Head of caudate nucleus (tissue), 42 donors: ENCODE measurements around the gene PRR5.

Source experiments
- DNase-seq, 42 donors: peaks; one replicate each; pipeline versions ENCODE4 v3.0.0 to v3.0.0-alpha.2; 2020 to 2021; ENCODE audit warnings: mixed read lengths in 7 of 42
- intact Hi-C: fragments of 100-400 bp; cut with DNase I; formaldehyde crosslinking; loops from one replicate; pipeline ENCODE4 v1.15.0; 2022

The PRR5 gene

DNA sequence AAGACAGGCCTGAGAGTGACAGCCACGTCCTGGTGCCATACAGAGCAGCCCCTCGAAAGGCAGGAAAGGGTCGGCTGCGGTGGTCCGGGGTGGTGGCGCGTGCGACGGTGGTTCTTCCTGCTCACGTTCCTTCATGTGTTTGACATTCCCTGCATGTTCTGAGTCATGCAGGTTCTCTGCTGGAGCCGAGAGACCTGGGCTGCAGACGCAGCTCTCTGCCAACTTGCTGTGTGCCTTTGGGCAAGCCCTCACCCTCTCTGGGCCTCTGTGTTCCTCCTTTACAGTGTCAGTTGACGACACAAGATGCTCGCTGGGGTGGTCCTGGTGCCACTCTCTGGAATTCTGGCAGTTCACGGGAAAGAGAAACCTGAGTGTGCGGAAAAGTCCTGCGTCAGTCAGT, 62.4 kb downstream of the PRR5 start:
- intact Hi-C loops = no loop called here
- DNase-seq = no peak

DNA sequence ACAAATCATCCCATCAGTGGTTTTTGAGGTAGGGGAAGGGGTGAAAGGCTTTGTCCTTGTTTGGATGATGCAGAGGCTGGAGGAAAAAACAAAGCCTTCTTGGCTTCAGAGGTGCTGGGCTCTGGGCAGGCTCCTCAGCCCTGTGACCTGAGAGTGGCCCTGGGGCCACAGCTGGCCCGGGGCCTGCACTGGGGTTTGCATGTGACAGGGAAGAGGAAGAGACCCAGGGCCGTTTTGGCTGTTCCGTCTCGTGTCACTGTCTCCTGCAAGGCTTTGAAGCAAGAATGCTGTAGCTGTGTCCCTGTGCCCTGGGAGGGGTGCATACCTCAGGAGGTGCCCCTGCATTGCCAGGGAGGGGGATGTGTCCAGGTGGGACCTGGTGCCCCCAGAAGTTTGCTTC, 63.0 kb downstream of the PRR5 start:
- intact Hi-C loops = no loop called here
- DNase-seq = no peak

DNA sequence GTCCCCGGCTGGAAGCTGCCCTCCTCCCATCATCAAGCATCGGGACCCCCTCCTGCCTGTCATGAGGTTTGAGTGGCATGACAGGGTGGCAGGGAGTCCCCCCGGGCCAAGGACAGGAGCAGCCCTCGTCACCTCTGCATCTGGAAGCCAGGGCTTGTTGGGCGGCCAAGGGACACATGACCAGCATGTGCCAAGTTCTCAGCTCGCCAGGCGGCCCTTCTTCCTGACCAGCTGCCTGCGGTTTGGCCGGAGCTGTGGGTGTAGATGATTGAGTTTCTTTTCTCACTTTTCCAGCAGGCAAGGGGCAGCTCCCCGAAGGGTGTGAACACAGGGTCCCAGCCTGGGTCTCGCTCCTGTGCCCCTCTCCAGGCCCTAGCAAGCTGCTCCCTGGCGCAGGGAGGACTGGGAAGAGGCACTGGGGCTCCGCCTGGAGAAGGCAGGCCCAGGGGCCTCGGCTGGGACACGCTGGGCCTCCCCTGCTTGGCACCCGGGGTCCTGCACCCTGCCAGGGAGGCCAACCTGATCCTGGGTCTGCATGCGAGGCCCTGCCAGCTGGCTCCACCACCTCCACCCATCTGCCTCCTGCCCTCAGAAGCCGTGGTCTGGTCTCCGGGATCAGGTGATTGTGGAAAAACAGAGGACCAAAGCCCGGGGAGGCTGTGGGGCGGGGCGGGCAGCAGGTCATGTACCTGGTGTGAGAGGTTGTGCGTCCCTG, 63.7 kb downstream of the PRR5 start:
- DNase-seq = peak in 13 of 42 donors; percentile 5 to 49 (median 17)
- intact Hi-C loops = no loop called here

DNA sequence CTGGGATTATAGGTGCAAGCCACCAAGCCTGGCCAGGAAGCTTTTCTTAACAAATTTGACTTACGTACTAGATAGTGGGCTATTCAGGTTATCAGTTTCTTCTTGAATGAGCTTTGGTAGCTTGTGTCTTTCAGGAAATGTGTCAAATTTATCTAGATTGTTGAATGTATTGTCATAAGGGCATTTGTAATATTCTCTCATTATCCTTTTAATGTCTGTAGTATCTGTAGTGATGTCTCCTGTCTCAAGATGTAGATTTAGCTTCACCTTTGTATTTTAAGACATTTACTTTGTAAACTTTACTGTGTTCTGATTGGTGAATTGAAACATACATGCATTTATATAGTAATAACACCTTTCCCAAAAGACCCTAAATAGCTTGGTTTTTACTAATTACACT, 71.1 kb downstream of the PRR5 start:
- DNase-seq = no peak
- intact Hi-C loops = no loop called here

DNA sequence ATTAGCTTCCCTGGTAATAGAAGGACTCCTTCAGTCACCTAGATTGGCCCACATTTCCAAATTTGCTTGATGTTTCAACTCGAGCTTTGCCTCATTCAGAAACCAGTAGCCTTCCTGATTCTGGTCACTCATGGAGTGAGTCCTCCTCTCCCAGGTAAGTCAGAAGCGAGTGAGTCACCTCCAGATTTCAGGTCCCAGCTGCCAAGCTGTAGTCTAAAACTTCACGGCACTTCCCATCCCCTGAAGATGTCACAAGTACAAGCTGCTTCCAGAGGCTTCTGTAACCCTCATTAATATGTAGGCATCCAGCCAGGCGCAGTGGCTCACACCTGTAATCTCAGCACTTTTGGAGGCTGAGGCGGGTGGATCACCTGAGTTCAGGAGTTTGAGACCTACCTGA, 73.9 kb downstream of the PRR5 start:
- intact Hi-C loops = no loop called here
- no peak for DNase-seq

DNA sequence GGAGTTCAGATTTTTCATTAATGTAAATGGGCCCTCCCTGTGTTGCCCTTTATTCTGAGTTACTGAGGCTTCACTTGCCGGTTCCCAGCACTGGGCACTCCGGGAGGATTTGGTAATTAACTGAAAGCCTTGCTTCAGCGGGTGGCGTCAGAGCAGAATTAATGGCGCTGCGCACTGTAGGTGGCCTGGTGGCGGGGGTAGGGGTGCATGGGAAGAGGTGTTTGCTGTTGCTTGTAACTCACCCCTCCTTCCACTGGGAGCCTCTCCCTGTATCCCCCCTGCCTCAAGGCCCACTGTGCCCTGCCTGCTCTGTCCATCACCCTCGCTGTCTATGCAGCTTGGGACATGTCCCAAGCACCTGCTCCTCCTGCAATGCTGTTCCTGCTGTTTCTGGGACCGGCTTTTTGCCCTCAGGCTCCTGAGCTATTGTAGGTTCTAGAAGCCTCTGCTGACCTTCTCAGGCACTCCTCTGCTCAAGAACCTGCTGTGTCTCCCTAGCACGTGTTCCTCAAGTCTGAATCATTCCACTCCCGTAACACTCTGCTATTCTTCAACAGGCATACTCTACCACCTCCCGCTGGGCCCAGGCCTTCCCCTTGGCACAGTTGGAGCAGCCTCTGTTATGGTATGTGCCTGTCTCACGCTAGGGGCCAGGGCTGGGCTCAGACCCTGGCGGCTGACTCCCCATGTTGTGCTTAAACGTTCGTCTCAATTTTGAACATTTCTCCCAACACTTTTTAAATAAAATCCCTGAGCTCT, 74.8 kb downstream of the PRR5 start:
- DNase-seq = no peak
- intact Hi-C loops = no loop called here

DNA sequence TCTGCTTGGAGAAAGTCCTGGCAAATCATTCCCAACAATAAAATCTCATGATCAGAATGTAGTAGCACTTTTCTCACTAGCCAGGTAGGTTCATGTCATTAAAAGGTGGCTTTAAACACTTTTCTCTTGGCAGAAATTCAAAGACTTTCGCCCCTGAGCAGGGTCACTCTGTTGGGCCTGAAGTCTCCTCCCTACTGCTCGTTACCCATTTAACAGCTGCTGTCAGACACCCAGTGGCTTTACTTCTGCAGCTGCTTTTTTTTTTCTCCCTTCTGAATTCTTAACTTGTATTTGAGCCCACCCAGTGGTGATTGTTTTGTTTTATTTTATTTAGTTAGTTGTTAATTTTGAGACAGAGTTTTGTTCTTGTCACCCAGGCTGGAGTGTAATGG, 75.4 kb downstream of the PRR5 start:
- intact Hi-C loops = no loop called here
- no peak for DNase-seq

DNA sequence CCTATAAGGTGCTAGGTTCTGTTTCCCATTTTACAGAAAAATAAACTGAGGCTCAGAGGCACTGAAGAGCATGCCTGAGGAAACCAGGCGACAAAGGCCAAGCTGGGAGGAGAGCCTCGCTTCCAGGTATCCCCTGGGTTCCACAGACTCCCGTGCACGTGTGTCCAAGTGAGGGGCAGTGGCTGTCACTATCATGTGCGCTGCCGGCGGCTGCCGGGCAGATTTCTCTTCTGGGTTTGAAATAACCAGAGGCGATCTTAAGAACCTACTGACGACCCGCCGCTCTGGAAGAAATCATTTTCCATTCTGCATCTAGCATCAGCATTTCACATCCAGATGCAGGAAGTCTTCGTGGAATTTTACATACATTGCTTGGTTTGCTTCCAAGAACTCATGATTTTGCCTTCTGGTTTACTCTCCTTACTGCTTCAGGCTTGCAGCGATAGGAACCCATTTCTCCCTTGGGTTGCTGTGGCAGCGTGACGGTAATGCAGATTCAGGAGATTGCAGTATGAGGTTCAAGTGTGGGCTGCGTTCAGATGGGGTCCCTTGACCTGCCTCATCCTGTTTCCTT, 79.0 kb downstream of the PRR5 start:
- intact Hi-C loops = no loop called here
- DNase-seq = no peak

DNA sequence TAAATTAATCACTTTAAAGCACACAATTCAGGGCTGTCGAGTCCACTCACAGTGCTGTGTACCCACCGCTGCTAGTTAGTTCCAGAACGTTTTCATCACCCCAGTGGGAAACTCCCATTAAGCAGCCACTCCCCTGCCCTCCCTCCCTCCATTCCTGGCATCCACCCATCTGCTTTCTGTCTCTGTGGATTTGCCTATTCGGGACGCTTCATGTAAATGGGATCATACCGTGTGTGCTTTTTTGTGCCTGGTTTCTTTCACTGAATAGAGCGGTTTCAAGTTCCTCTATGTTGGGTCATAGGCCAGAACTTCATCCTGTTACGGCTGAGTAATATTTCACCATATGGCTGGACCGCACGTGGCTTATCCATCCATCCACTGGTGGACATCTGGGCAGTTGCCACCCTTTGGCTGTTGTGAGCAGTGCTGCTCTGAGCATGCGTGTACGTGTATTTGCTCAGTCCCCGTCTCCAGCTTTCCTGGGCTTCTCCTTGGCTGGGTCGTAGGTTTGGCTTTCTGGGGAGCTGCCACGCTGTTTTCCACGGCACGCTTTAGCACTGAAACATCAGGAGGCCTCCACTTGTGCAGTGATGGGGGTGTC, 80.5 kb downstream of the PRR5 start:
- intact Hi-C loops = no loop called here
- no peak for DNase-seq

DNA sequence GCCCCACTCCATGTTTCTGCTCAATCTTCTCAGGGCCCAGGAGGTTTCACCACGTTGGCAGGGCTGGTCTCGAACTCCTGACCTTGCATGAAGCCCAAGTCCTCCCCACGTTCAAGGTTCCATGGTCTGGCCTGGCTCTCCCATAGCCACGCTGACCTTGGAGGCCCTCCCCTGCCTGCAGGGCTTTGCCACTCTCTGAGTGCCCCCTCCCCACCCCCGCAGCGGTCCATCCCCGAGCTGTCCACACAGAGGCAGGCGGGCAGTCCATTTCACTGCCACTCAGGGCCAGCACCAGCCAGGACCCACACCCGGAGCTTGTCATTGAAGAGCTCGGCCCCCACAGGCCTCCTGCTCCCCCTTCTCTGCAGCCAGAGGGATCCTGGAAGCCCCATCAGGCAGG, 81.1 kb downstream of the PRR5 start:
- no peak for DNase-seq
- intact Hi-C loops = no loop called here

DNA sequence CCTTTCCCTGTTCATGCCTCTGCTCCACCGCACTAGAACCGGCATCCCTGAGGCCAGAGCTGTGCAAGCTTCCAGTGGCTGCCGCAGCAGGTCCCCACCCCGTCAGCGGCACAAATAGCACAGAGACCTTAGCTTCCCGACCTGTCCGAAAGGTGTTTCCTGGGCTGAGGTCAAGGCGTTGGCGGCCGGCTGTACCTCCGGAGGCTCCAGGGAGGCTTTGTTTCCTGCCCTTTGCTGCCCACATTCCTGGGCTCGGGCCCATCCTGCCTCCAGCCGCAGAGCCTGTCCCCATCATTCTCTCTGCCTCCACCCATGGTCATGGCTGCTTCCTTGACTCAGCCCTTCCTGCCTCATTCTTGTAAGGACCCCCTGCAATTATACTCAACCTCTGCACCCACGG, 81.6 kb downstream of the PRR5 start:
- intact Hi-C loops = no loop called here
- no peak for DNase-seq

DNA sequence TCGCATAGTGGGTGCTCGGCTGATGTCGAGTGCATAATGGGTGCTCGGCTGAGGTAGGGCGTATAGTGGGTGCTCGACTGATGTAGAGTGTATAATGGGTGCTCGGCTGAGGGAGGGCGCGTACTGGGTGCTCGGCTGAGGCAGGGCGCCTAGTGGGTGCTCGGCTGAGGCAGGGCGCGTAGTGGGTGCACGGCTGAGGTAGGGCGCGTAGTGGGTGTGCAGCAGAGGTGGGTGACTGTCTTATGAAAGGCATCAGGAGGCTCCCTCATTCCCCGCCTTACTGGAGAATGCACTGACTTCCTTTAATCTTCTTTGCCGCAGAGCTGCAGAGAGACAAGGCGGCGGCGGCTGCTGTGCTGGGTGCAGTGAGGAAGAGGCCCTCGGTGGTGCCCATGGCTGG, 84.1 kb downstream of the PRR5 start:
- no peak for DNase-seq
- intact Hi-C loops = no loop called here

DNA sequence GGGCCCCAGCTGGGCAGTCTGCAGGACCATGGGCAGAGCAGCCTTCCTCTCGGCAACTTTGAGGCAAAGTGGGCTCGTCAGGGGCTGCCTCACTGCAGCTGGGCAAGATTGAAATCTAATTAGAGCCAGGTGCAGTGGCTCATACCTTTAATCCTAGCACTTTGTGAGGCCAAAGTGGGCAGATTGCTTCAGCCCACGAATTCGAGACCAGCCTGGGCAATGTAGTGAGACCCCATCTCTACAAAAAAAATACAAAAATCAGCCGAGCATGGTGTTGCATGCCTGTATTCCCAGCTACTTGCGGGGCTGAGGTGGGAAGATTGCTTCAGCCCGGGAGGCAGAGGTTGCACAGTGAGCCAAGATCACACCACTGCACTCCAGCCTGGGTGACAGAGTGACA, 84.6 kb downstream of the PRR5 start:
- DNase-seq = no peak
- intact Hi-C loops = no loop called here
